Spleen (tissue), 7 donors: Measurements from ENCODE around the gene TFB1M.

ENCODE experiments used
- CTCF ChIP-seq, 11 experiments: fragments of 200-600 bp in 7 of 11; fragments of 450-650 bp in 4 of 11; sonication (generic) in 4 of 11; IDR thresholded peaks in 8 of 11; conservative IDR thresholded peaks in 3 of 11; 1 replicate in 7 of 11; 2 replicates in 4 of 11; pipeline versions ENCODE4 v1.4.0 to v1.8.0; 2016 to 2021; ENCODE audit warnings: antibody characterized with exemption in 11 of 11, inconsistent platforms in 4 of 11, mild to moderate bottlenecking in 1 of 11
- POLR2AphosphoS5 ChIP-seq, 3 donors: sonication (generic); formaldehyde crosslinking; IDR thresholded peaks; one replicate each; pipeline ENCODE4 v1.5.1; 2017; ENCODE audit warnings: antibody characterized with exemption in 3 of 3
- donor health status: DM: no; HTN: no; CAD: no; lungs with moderate emphysema.
- donor health status: DM: no; HTN: no; CAD: no.
- donor health status: DM: no; HTN: no; CAD: no.

- no peak for TF ChIP-seq CTCF (IDR thresholded peaks at IDR 0.05 in 8 of 11, conservative IDR thresholded peaks at IDR 0.05 in 3 of 11)
- no peak for TF ChIP-seq POLR2AphosphoS5 (IDR thresholded peaks at IDR 0.05)
Measured at GRCh38 chr6:155301867-155302266, 12.4 kb downstream of the TFB1M start.
